NCI-H774 (cell line): ENCODE data around the gene MVB12B.

Source experiments
- DNase-seq: peaks from one replicate; lab custom pipeline; 2025; lab: John Stamatoyannopoulos, UW

MVB12B gene

DNA sequence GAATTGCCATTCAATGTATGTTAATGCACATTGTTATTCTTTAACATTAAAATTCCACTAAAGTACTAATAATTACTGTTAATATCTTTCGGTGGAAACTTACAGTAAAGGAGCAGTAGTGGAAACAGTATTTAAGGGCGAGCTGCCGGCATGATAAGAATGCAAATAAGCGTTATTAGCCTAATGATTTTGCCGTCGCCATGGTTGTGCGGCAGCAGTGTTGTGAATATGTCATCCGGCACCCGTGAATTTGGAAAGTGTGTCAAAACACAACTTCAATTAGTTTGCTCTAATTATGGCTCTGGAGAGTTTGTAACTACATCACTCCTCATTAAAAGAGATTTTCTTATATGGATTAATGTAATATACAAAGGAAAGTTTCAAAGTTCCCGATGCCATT lies 81.4 kb downstream of the MVB12B start:
- peak; percentile 10 for DNase-seq

DNA sequence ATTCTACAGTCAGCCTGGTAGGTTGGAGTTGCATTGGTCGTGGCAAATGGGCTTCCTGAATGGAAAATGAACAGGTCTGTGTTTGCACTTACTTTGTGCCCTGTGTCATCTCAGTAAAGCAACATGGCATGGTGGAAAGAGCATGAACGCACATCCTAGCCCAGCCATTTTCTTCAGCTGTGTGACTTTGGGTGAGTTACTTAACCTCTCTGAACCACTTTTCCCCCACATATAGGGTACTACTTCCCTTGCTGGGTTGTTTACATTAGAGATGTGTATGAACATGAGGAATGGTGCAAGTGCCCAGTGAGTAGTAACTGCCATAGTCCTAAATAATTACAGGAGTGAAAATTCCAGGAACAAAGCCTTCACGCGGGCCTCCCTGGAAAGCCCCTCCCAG lies 83.6 kb downstream of the MVB12B start:
- DNase-seq, result no peak

DNA sequence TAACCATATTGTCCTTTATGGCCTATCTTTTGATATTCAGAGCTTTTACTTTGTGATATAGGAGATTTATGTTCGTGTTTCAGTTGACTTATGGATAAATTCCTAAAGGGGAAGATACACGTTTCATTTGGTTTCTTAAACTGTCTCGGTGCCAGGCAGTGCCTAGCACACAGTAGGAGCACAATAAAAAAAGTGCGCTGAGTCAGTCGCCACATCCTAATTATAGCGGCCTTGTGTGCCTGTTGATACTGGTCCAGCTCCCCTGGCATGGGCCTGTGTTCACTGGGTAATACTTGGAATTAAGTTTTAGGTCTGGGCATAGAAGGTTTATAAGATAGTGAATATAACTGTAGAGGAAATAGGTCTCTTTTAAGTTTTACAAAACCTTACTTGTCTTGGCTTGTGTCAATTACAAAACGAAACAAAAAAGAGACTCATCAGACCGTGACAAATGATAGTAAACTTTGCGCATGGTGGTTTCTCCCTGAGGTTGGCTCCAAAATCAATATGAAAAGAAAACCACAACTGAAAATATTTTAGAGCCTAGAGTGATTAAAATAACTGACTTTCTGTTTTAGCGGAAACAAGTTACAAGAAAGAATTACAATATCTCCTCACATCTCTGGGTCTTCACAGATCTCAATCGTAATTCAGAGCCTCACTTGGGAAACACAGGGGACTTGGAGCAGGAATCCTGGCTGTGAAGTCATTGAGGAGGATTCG lies 84.8 kb downstream of the MVB12B start:
- peak; percentile 57 for DNase-seq

DNA sequence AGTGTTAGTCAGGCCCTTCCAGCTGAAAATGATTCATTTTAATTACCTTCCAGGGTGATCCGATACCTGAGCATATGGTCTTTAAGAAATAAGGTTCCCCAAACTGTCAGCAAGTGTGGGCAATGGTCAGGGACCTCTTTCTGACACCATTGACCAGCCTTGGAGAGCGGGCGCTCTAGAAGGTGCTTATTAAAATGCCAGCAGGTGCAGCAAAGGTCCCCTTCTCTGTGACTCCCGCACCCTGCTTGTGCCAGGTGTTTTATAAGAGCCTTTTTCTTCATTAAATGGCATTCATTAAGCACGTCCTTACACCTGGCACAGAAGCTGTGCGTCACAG lies 85.3 kb downstream of the MVB12B start:
- peak; percentile 96 for DNase-seq

DNA sequence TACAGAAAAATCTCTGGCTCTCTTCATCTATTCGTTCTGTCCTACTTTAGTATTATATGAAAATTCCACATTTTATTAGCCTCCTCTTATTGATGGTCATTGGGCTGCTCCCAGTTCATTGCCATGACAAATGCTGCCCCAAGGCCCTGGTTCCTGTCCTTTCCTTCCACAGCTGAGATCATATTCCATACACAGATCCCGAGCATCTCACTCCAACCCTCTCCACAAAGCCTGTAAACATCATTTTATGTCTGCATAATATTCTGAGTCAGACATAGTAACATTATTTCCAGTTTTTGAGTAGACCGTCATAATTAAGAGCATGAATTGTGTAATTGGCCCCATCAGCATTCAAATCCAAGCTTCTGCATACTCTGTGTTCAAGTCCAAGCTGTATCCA lies 86.3 kb downstream of the MVB12B start:
- DNase-seq, result peak; percentile 57

DNA sequence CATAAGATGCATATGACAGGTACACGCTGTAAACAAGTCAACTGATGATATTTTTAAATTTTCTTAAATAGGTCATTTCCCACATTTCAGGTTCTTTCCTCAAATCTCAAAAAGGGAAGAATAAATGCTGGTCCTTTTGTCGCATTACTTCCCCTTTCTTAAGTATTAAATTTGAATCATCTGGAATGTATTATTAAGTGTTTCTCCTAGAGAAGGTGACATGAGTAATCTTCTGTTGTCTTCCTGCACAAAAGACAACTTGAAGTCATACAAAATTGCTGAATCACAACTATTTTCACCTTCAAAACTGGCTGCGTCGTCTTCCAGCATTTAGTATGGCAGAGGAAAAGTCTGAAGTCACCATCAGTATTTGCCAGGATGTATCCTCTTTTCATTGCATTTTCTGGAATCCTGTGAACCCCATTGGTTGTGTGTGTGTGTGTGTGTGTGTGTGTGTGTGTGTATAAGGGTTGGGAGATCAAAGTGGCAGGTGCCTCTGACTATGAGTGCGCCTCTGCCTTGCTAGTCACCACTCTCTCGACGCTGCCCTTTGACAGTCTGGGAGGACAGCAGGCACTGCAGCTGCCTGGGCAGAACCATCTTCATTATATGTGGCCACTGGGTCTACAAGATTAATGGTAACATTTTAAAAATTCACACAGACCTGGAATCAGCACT lies 86.9 kb downstream of the MVB12B start:
- peak; percentile 83 for DNase-seq

DNA sequence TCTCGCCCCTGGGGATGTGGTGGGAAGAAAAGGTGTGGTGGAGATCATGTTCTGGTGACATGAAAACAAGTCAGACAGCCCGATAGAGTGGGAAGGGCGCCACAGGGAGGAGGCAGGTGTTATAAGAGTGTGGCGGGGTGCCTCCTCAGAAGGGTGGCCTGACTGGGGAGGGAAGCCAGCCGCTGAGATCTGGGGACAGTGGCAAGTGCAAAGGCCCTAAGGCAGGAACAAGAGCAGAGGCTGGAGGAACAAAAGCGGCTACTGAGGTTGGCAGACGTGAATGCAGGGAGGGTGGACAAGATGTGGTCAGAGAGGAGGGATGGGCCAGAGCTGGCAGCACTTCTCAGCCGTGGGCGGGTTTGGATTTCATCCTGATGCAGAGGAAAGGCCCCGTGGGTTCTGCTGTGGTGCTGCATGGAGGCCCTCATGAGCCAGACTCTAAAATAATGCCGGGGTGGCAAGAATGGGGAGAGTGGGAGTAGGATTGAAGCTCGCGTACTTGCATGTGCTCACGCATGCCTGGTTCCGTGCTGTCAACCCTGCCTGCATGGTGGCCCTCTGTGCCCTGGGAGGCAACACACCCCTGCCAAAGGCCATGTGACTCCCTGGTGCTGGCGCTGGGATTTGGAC lies 89.2 kb downstream of the MVB12B start:
- DNase-seq, result peak; percentile 67

DNA sequence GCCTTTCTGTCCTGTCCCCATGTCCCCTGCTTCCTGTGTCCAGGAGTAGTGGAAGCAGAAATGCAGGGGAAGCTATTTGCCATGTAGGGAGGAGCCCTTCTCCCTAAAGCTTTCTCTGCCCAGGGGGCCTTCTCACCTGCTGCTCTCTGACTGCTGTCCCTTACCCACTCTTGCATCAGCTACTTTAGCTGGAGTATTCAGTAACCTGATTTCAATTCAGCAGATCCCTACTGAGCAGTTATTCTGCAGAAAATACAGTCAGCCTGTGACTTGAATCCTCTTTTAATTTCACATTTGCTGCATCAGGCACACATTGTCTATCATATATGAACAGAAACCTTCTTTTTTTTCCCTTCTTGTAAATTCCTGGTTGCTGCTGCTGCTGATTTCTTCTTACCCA lies 90.4 kb downstream of the MVB12B start:
- DNase-seq, result peak; percentile 72

DNA sequence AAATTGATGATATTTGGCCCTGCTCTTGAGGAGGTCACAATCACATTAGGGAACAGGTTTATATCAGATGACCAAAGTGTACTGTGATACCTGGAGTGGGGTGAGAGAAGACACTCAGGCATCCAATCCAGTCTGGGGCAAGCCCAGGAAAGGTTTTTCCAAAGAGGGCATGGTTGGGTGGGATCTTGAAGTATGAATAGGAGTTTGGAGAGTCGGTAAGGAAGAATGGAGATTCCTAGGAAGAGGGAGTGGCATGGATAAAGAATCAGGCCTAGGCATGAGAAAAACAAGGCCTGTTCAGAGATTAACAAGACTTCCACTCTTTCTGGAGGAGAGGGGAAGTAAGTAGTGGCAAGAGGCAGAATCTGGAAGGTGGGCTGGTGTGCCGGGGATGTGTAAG lies 91.1 kb downstream of the MVB12B start:
- DNase-seq, result no peak

DNA sequence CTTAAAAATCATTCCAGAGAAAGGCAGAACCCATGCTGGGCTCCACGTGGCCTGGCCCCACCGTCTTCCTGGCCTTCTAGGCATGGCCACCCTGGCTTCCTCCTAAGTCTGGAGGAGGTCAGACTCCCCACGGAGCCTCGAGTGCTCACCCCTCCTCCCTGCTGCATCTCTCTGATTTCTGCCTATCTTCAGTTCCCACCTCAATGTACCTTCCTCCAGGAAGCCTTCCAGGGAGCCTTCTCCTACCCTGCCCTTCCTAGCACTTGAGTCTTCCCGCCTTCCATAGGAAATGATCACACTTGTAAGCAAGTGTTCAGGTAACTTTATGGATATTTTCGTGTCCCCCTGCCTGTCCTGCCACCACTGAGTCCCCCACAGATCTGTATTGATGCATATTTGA lies 92.0 kb downstream of the MVB12B start:
- peak; percentile 35 for DNase-seq

DNA sequence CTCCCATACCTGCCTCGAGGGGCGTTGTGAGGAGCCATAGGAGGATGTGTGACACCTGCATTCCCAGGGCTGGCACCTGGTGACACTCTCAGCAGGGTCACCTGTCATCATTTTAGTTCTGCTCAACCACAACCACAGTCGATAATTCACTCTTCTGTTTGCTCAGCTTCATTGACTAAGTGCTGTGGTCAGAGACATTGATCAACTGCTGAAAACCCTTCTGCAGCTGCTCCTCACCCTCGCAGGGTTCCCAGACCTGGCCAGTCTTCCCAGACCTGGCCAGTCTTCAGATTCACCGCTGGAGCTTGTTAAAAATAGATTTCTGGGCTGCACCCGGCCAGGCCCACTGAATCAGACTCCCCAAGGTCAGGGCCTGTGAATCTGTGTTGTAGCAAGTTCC lies 92.8 kb downstream of the MVB12B start:
- peak; percentile 99 for DNase-seq

DNA sequence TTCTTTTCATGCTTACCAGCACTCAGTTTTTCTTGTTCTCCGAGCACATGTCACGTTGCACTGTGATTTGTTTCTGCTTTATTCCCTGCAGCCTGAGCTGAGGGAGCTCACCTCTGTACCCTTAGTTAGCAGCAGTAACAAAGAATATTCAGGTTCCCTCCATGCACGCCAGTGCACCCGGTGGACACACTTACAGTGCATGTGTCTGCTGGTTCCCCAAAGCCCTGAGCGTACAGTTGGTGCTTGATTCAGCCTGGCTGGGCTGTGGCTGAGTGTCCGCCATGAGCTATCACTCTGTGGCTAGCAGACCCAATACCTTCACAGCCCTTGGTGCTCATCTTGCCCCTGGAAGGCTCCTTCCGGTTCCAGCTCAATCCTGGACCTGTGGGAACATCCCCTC lies 93.5 kb downstream of the MVB12B start:
- no peak for DNase-seq

DNA sequence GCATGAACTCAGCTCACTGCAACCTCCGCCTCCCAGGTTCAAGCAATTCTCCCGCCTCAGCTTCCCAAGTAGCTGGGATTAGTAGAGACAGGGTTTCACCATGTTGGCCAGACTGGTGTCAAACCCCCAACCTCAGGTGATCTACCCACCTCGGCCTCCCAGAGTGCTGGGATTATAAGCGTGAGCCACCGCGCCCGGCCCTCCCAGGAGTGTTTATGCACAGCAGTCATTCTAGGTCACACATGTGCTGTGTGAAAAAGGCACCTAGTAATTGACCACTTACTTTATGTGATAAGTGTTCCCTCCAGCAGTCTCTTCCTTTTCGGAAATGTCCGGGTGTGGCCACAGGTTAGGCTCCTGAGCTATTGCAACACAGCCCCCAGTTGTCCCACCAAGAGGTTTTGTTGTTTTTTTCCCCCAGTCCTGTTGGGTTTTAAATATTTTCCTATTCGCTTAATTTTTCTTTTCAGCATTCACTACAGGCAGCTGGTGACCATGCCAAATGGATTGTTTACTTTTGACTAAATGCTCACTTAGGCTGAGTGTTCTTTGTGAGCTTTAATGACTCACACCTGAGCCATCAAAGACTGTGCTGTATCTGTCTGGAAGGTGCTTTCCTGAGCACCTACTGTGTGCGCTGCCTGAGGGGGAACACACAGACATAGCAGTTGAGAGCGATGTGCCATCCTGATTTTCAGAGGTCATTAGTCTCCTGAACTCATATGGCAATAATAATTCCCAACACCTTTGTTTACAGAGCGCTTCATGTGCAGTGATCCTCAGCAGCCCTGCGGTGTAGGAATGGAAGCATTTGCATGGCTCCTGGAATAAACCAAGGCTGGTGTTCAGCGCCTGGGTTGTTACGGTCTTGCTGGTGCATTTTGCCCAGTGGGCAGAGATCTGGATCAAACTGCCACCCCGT lies 94.3 kb downstream of the MVB12B start:
- peak; percentile 99 for DNase-seq

DNA sequence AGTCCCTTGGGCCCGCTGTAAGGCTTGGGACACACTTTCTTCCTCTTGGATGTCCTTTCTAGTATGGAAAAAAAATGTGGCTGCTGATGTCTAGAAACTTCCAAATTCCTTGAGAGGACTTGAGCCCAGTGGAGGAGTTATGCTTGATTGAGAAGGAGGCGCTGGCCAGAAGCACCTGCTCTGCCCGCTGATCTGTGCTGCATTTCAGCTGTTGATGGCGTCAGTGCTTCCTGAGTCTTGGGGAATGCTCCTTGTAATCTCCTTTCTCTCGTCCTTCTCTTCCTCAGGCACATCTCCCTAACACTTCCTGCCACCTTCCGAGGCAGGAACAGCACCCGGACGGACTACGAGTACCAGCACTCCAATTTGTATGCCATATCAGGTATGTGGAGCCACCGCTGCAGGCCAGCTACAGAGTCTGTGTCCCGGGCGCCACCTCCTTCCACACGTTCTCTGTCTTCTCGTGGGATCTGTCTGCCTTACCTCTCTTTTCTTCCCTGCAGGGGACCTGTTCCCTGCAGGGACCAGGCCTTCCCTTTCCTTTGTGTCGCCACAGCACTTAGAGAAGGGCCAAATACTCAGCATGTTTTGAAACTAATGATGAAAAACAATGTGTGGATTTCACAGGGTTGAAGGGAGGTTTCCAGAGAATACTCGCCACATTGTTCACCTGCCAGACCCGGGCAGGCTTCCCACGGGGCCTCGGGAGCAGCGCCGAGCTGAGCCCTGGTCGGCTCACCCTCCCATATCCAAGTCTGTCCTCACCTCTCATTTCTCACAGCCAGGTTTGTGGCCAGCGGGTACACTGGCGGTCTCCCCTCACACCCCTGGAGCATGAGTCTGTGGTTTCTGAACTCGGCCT lies 95.2 kb downstream of the MVB12B start:
- DNase-seq, result peak; percentile 68

DNA sequence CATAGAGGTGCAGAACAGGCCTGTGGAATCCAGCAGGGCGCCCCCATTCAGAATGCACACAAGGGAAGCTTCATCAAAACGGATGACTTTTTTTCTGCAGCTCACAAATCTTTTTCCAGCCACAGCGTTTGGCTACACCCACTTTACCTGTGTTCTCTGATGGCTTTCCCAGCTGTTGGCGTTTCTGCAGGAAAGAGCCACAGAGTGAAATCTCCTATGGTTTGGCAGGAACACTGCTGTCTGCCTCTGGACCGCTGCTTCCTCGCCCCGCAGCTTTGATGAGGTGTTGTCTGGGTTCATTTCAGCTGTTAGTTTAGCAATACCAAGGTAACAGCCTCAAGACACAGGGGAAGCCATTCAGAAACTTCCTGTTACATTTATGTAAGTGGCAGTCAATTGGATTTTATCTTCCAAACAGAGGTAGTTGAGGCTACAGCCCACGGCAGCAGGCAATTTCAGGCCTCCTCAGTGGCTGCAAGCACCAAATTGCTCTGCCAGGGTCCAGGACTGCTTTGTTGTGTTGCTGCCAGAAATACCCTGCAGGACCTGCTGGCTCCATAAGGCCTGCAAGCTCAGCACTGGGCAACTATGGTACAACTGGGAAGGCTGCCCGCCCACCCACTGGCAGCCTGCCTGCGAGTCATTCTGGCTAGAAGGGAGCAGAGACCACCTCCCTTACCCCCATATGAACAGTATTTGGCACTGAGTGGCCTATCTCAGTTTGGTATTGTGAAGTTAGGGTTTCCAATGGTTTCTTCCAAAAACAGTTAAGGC lies 96.7 kb downstream of the MVB12B start:
- DNase-seq, result no peak

DNA sequence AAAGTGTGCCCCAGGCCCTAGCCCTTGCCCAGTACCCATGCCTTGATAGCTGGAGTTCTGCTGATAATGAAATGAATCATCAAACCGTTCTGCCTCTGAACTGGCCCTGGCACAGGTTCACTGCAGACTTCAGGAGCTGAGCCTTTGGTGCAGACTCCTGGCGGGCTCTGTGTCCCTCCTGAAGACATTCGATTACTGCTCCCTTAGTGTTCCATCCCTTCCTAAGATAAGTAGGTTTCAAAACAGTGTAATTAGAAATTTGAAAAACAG lies 97.2 kb downstream of the MVB12B start:
- no peak for DNase-seq

DNA sequence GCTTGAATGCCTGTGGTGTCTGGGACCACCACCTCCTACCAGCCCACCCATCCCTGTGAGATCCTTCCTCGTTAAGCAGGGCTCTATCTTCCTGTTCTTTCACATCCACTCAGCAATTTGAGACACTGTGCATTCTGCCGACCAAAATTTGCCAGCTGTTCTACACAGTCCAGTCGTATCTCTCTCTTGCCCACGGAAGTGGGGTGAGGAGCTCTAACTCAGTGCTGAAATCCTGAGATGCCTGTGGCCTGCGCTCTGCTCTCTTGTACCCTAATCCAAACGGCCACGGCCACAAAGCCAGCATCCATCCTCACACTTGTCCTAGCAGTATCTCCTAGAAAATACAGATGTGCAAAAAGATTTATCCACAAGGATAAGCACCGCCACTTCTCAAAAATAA lies 97.9 kb downstream of the MVB12B start:
- peak; percentile 55 for DNase-seq

DNA sequence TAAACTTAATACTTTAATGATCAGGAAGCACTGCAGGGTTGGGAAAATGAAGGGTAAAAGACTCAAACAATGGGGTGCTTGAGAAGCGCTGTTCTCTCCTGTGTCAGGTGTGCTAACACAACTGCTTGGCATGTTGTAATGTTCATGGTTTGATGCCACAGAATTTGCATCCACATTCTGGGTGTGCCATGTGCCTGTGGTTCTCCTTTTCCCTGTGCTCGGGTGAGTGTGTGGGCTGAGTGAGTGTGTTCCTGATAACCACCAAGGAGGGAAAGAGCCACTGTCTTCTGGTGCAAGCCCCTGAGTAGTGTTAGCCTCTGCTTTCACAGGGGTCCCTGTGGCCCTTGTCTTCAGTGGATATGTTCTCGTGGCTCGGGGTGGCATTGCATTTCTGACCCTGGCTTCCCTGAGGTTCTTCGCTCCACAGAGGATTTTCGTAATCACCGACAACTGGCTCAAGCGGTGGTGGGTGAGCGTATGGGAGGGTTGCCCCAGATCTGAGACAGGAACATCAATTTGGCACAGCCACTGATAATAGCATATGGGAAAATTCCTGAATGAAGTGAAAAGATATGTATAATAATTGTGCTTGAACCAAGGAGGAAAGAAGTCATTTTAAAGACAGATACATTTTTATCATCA lies 102.0 kb downstream of the MVB12B start:
- peak; percentile 44 for DNase-seq

DNA sequence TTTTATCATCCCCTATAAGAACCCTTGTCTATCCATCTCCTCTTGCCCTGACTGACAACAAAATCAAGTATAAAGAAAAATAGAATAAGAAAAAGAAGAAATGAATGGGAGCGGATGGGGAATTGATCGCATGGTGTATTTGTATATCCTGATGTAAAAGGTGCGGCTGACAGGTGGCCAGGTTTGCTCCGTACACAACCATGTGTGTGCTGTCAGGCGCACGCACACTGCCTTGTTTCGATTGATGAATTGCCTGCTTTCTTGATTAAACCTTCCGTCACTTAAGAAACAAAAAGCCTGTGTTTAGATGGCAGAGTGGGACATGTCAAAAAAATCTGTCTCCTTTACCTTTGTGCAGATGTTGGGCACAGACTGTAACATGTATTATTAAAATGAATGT lies 102.6 kb downstream of the MVB12B start:
- peak; percentile 84 for DNase-seq

DNA sequence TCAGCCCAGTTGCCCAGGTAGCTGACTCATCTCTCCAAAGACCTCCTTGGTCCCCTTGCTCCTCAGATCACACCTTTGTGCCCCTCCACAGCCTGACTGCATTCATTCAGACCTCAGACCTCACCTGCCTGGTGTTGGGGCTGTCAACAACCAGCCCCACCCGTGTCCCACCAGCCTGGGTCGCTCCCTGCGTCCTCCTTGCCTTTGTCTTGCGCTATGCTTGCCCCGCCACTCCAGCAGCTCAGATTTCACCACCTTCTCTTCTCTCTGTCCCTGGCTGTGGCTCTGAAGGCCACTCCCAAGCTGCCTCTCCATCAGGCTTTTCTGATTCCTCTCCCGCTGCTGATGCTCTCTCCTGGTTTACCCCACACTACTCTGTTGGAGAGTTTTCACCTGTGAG lies 103.5 kb downstream of the MVB12B start:
- DNase-seq, result no peak
